Cardiac muscle cell (in vitro differentiated cells and primary cell): ENCODE results near the gene USF2. TPM values are rescaled to one million over a fixed set of nuclear protein-coding genes. Genes with fewer than 3 reads are reported as not detected.

ENCODE experiments used
- DNase-seq, 2 donors: peaks; one replicate each; pipeline versions ENCODE4 v3.0.0 to v3.0.0-alpha.2; 2010 to 2017; ENCODE audit warnings: low read depth in 1 of 2, low spot score in 1 of 2
- H3K27ac ChIP-seq: fragments of 200-600 bp; sonication (generic); 2 replicates; pipeline ENCODE4 v1.5.1; 2016
- H3K27me3 ChIP-seq: fragments of 200-600 bp; sonication (generic); 2 replicates; pipeline ENCODE4 v1.6.0; 2016; ENCODE audit warnings: control low read depth
- H3K36me3 ChIP-seq: fragments of 200-600 bp; sonication (generic); 2 replicates; pipeline ENCODE4 v1.5.1; 2016; ENCODE audit warnings: control low read depth
- H3K4me1 ChIP-seq: fragments of 200-600 bp; sonication (generic); 2 replicates; pipeline ENCODE4 v1.8.1; 2017; ENCODE audit warnings: low read depth, mild to moderate bottlenecking, mixed run types
- H3K4me3 ChIP-seq: fragments of 200-600 bp; sonication (generic); 2 replicates; pipeline ENCODE4 v1.5.1; 2016; ENCODE audit warnings: mild to moderate bottlenecking
- H3K9me3 ChIP-seq: fragments of 200-600 bp; sonication (generic); 2 replicates; pipeline ENCODE4 v1.5.1; 2017; ENCODE audit warnings: low read depth, mild to moderate bottlenecking, control low read depth
- CTCF ChIP-seq: IDR thresholded peaks from 2 replicates; pipeline ENCODE4 v1.5.1; 2012; ENCODE audit warnings: low read depth, mild to moderate bottlenecking, low read length
- polyA plus RNA-seq: library from polyadenylated mRNA; unstranded; fragments of >200 nt; fragmentation: Nextera tagmentation; extraction: Ambion mirVana; gene quantifications from 2 replicates; pipeline ENCODE4 v1.2.1, GENCODE V29; 2016
- total RNA-seq: library from RNA; depleted of rRNA; stranded (reverse); fragments of >200 nt; gene quantifications from 2 replicates; pipeline ENCODE4 v1.2.3, GENCODE V29; 2016

Gene USF2
- total and polyA plus RNA-seq, 2 experiments from 2014 or later, result 31.7 to 235 TPM

GRCh38 chr19:35240327-35240726, 28.4 kb upstream of the USF2 start:
- TF ChIP-seq CTCF, result no peak
- no peaks in the 10 kb centered on the region for H3K27me3 ChIP-seq

DNA sequence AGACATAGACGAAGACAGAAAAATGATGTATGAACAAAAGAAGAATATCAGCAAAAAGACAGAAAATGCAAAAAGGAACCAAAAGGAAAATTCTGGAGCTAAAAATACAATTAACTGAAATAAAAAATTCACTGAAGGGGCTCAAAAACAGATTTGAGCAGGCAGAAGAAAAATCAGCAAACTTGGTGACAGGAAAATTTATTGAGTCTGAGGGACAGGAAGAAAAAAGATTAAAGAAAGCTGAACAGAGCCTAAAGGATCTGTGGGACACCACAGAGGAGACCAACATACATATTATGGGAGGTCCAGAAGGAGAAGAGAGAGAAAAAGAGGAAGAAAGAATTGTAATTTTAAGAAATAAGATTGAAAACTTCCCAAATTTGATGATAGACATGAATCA, 27.3 kb upstream of the USF2 start:
- H3K9me3 ChIP-seq, result no peaks in the 10 kb centered on the region
- no peaks in the 10 kb centered on the region for H3K27me3 ChIP-seq
- DNase-seq, result no peak
- H3K4me1 ChIP-seq, result no peaks in the 10 kb centered on the region
- H3K4me3 ChIP-seq, result no peak overlapping the region
- no peak overlapping the region for H3K27ac ChIP-seq
- no peaks in the 10 kb centered on the region for H3K36me3 ChIP-seq
- no peak for TF ChIP-seq CTCF

More at GRCh38 chr19:35240327-35240726, 28.4 kb upstream of the USF2 start:
- Histone ChIP-seq H3K27ac (no peak overlapping the region), H3K9me3 (no peaks in the 10 kb centered on the region), H3K4me1 (no peaks in the 10 kb centered on the region), H3K4me3 (no peak overlapping the region), H3K36me3 (no peaks in the 10 kb centered on the region)
- no peak for DNase-seq

DNA sequence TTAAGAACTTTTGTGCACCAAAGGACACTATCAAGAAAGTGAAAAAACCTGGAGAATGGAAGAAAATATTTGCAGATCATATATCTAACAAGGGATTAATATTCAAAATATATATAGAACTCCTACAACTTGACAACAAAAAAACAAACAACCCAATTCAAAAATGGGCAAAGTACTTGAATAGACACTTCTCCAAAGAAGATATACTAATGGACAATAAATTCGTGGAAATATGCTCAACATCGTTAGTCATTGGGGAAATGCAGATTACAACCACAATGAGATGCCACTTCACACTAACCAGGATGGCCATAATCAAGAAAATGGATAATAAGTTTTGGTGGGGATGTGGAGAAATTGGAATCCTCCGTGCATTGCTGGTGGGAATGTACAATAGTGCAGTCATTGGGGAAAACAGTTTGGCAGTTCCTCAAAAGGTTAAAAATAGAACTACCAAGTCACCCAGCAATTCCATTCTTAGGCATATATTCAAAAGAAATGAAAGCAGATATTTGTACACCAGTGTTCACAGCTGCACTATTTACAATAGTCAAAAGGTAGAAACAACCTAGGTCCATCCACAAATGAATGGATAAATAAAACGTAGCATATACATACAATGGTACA, 22.2 kb upstream of the USF2 start:
- TF ChIP-seq CTCF, result no peak
- no peak overlapping the region for H3K4me3 ChIP-seq
- no peaks in the 10 kb centered on the region for H3K27me3 ChIP-seq
- peaks cover 7% of the 10 kb centered on the region for H3K36me3 ChIP-seq
- no peak for DNase-seq
- H3K27ac ChIP-seq, result no peak overlapping the region
- no peaks in the 10 kb centered on the region for H3K9me3 ChIP-seq
- H3K4me1 ChIP-seq, result peaks cover 3% of the 10 kb centered on the region

DNA sequence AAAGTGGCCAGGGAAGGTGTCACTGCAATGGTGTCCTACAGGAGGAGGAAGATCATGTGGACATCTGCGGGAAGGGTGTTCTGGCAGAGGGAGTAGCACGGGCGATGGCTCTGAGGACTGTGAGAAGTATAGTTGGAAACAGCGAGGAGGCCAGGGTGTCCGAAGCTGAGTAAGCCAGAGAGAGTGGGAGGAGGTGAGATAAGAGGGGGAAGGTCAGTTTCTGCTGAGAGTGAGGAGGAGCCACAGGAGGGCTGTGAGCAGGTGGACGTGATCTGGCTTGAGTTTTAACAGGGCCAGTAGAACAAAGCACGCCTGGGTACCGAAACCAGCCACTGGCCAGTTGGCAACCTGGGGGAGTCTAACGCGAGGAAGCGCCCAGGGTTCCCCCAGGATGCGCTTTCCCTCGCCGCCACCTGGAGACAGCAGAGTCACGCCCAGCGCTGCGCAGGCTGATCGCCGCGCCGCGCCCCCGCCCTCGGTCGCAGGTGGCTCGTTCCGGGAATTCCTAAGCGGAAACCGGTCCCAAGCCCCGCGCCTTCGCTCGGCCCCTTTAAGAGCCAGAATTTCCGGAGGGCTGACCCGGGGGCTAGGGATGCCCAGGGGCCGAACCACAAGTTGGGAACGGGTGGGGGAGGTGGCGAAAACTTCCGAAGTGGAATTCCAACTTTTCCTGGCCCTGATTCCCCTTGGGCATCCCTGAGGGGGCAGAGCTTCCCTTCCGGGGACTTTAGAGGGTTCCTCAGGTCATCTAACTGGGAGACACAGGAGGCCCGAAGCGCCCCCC, 21.0 kb upstream of the USF2 start:
- peak; percentile 13 for TF ChIP-seq CTCF
- Histone ChIP-seq H3K36me3 (peaks cover 7% of the 10 kb centered on the region), H3K9me3 (no peaks in the 10 kb centered on the region), H3K27ac (peak overlapping the region; percentile 99), H3K27me3 (no peaks in the 10 kb centered on the region), H3K4me1 (peaks cover 3% of the 10 kb centered on the region), H3K4me3 (peak overlapping the region; percentile 81)
- DNase-seq, result peak in 1 of 2 donors; percentile 96

DNA sequence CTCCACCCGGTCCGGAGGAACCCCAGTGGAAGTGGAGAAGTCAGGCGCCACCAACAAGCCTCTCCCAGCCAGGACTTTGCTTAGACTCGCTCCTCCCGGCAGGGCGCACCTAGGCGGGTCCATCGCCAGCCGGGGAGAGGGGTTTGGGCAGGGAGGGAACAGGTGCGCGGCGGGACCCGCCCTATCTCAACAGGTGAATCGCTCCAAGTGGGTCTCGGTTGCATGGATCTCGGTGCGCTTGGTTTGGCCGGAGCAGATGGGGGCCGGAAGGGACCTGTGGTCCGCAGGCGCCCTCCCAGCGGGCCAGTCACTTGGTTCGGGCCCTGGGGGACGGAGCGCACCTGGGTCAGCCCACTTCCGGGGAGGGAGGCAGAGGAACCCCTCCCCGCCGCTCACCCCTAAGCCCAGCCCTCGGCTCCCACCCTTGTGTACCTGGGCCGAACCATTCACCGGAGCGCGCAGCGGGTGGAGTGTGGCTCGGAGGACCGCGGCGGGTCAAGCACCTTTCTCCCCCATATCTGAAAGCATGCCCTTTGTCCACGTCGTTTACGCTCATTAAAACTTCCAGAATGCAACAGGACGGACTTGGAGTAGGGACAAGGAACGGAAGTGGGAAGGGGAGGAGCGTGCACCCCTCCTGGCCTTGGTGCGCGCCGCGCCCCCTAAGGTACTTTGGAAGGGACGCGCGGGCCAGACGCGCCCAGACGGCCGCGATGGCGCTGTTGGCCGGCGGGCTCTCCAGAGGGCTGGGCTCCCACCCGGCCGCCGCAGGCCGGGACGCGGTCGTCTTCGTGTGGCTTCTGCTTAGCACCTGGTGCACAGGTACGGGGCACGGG, 20.2 kb upstream of the USF2 start, which contains the start of gene LSR:
Gene LSR (plus strand): TSS at position 693 of the 836 bp plus-strand sequence. CDS start 21 bp downstream, at position 714.
- DNase-seq, result peak in 1 of 2 donors; percentile 96
- no peaks in the 10 kb centered on the region for H3K27me3 ChIP-seq
- peaks cover 7% of the 10 kb centered on the region for H3K36me3 ChIP-seq
- H3K27ac ChIP-seq, result peak within 1 kb of the TSS; percentile 99
- H3K4me1 ChIP-seq, result peaks cover 3% of the 10 kb centered on the region
- no peaks in the 10 kb centered on the region for H3K9me3 ChIP-seq
- TF ChIP-seq CTCF, result no peak
- H3K4me3 ChIP-seq, result peak within 1 kb of the TSS; percentile 81
